Vagina (tissue), 2 donors: ENCODE data around the gene P2RY11.

ENCODE experiments used
- POLR2AphosphoS5 ChIP-seq, 2 donors: sonication (generic); formaldehyde crosslinking; IDR thresholded peaks; one replicate each; pipeline ENCODE4 v1.9.0; 2017; ENCODE audit warnings: antibody characterized with exemption in 2 of 2, mild to moderate bottlenecking in 2 of 2, low read depth in 1 of 2; ENCODE audit not compliant: insufficient read depth in 1 of 2
- TF ChIP-seq, protein P1 (sequence below), 3 experiments: fragments of 450-650 bp in 2 of 3; fragments of 200-600 bp in 1 of 3; sonication (generic) in 1 of 3; IDR thresholded peaks; one replicate each; pipeline ENCODE4 v1.5.1; 2017 to 2019; ENCODE audit warnings: antibody characterized with exemption in 3 of 3, mild to moderate bottlenecking in 2 of 3, moderate library complexity in 2 of 3

DNA sequence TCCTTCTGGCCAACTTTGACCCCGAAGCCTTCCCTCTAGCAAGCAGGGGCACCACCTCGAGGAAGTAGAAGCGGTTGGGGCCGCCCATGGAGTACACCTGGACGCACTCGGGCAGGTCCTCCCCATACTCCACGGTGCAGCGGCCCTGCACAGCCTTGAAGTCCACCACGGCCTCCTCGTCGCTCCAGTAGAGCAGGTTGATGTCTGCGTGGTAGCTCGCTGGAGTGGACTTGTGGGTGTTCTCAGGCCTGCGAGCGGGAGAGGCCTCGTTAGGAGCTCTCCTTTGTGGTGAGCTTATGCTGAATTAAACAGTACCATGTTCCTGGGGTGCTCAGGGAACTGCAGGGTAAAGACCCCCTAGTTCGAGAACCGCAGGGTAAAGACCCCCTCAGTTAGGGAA is 30.5 kb downstream of the P2RY11 start:
- TF ChIP-seq, protein P1, sequence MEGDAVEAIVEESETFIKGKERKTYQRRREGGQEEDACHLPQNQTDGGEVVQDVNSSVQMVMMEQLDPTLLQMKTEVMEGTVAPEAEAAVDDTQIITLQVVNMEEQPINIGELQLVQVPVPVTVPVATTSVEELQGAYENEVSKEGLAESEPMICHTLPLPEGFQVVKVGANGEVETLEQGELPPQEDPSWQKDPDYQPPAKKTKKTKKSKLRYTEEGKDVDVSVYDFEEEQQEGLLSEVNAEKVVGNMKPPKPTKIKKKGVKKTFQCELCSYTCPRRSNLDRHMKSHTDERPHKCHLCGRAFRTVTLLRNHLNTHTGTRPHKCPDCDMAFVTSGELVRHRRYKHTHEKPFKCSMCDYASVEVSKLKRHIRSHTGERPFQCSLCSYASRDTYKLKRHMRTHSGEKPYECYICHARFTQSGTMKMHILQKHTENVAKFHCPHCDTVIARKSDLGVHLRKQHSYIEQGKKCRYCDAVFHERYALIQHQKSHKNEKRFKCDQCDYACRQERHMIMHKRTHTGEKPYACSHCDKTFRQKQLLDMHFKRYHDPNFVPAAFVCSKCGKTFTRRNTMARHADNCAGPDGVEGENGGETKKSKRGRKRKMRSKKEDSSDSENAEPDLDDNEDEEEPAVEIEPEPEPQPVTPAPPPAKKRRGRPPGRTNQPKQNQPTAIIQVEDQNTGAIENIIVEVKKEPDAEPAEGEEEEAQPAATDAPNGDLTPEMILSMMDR (IDR thresholded peaks at IDR 0.05) = no peak
- TF ChIP-seq POLR2AphosphoS5 (IDR thresholded peaks at IDR 0.05; ENCODE audit: insufficient read depth in 1 of 2, low read depth in 1 of 2) = no peak
